ENCODE results near the gene CLCN7.

The CLCN7 gene

DNA sequence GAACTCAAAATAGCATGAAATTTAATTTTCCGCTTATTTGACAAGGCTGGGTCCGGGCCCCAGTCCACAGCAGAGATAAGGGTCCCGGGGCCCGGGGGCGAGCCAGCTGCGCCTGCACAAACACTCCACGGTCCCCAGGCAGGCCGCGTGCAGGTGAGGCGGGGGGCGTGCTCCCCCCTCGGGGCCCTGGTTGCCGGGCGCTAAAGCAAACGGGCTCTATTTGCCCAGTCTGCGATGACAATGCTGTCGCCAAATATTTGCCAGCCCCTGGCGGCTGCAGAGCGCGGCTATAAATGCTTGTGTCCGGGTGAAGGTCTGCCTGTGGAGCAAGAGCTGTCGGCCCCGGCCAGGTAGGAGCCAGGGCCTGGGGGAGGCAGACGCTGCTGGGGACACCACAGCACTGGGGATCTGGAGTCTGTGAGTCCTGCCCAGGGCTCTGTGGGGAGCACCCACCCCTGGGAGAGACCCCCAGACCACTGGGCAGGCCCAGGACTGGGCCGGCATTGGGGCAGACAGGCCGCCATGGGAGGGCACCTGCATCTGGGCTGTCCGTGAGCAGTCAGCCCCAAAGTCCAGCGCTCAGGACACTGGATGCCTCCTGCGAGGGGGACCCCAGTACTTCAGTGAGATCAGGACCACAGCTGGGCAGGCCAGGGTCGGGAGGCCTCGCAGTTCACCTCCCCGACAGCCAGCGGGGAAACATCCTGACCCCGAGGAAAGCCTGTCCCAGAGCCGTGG is 43.9 kb downstream of the CLCN7 start, which contains the start of gene PERCC1:
Gene PERCC1 (plus strand): TSS at position 320 of the 738 bp plus-strand sequence. CDS start 1,516 bp downstream, outside the sequence.
- Mint-ChIP-seq H3K27me3 (no peaks in the 10 kb centered on the region), H3K4me3 (peak within 1 kb of the TSS; percentile 45)

DNA sequence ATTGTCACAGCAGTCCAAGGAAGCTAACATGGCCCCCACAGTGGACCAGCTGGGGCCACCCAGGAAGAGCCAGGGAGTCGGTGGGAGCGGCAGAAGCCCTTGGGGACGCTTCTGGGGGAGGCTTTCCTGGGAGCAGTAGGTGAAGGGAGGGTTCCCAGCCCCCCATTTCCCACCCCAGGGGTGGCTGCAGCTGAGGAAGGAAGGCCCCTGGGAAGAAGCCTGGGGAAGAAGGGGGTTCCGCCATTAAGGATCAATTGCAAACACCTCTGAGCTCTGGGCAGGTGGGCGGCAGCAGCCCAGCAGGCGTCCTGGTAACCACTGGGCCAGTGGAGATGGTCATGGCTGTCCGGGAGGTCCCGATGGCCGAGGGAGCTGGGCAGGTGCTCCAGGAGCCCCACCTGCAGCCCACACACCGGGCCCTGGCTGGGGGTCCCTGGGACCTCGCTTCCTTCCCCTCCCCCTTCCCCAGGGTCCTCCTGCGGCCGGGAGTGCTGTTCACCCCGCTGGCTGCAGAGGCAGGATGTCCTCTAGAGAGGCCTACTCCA is 44.5 kb downstream of the CLCN7 start:
- no peaks in the 10 kb centered on the region for H3K27me3 Mint-ChIP-seq
- H3K4me1 Mint-ChIP-seq (ENCODE audit: low read depth): peaks cover 4% of the 10 kb centered on the region
- H3K9me3 Mint-ChIP-seq: no peaks in the 10 kb centered on the region
- H3K4me3 Mint-ChIP-seq: no peak overlapping the region
- no peaks in the 10 kb centered on the region for H3K36me3 Mint-ChIP-seq (ENCODE audit: low read depth)
- H3K27ac Mint-ChIP-seq: no peak overlapping the region

More for the DNA sequence above, 43.9 kb downstream of the CLCN7 start, which contains the start of gene PERCC1:
- Mint-ChIP-seq H3K9me3 (no peaks in the 10 kb centered on the region), H3K27ac (peak within 1 kb of the TSS; percentile 68), H3K4me1 (ENCODE audit: low read depth) (peaks cover 4% of the 10 kb centered on the region), H3K36me3 (ENCODE audit: low read depth) (no peaks in the 10 kb centered on the region)

DNA sequence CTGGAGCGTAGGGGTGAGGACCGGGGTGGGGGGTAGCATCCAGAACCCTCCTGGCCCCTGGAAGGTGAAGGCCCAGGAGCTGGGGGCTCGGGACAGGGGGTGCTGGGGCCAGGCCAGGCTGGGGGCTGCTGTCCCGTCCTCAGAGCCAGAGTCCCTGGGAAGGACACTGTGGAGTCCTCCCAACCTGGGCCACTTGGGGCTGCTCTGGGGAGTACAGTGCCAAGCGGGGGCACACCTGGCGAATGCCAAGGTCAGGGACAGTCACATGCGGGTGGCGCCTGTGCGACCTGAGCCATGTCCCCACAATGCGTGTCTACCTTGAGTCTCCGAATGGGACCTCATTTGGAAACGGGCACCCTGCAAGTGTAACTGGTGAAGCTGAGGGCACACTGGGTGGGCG is 45.2 kb downstream of the CLCN7 start:
- H3K4me3 Mint-ChIP-seq: no peak overlapping the region
- no peaks in the 10 kb centered on the region for H3K9me3 Mint-ChIP-seq
- H3K36me3 Mint-ChIP-seq (ENCODE audit: low read depth): no peaks in the 10 kb centered on the region
- H3K4me1 Mint-ChIP-seq (ENCODE audit: low read depth): peaks cover 4% of the 10 kb centered on the region
- H3K27ac Mint-ChIP-seq: no peak overlapping the region
- no peaks in the 10 kb centered on the region for H3K27me3 Mint-ChIP-seq

DNA sequence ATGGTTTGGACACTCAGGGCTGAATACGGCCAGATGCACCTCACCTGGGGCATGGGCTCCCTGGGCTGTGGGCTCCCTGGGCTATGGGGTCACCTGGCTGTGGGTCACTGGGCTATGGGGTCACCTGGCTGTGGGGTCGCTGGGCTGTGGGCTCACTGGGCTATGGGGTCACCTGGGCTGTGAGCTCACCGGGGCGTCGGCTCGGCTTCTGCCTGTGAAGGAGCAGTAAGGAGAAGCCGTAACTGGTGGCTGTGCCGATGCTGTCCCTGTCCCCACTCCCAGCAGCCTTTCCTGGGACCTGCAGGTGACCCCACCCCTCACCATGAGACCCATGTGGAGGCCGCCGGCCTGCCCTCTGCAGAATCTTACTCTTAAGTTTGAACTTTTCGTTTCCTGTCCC is 45.8 kb downstream of the CLCN7 start:
- H3K27ac Mint-ChIP-seq: no peak overlapping the region
- no peaks in the 10 kb centered on the region for H3K36me3 Mint-ChIP-seq (ENCODE audit: low read depth)
- peaks cover 4% of the 10 kb centered on the region for H3K4me1 Mint-ChIP-seq (ENCODE audit: low read depth)
- H3K27me3 Mint-ChIP-seq: no peaks in the 10 kb centered on the region
- H3K4me3 Mint-ChIP-seq: no peak overlapping the region
- no peaks in the 10 kb centered on the region for H3K9me3 Mint-ChIP-seq

DNA sequence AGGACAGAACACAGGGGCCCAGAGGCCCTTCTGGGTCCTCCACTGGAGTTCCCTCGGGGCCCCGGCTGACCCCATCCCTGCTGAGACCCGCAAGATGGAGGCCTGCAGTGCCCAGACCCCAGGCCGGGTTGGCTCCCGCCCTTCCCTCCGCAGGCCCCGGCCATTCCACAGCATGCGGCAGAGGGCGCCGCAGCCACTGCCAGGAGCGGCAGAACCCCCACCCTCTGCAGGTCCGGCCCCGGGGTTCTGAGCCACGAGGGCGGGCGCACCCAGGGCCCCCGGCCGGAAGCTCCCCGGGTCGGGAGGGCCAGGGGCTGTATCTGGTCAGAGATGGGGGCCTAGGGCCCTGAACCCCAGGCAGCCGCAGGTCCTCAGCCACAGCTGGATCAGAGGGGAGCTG is 46.3 kb downstream of the CLCN7 start:
- Mint-ChIP-seq H3K9me3 (no peaks in the 10 kb centered on the region), H3K4me3 (no peak overlapping the region), H3K27me3 (no peaks in the 10 kb centered on the region), H3K4me1 (ENCODE audit: low read depth) (peaks cover 4% of the 10 kb centered on the region), H3K27ac (no peak overlapping the region), H3K36me3 (ENCODE audit: low read depth) (no peaks in the 10 kb centered on the region)

DNA sequence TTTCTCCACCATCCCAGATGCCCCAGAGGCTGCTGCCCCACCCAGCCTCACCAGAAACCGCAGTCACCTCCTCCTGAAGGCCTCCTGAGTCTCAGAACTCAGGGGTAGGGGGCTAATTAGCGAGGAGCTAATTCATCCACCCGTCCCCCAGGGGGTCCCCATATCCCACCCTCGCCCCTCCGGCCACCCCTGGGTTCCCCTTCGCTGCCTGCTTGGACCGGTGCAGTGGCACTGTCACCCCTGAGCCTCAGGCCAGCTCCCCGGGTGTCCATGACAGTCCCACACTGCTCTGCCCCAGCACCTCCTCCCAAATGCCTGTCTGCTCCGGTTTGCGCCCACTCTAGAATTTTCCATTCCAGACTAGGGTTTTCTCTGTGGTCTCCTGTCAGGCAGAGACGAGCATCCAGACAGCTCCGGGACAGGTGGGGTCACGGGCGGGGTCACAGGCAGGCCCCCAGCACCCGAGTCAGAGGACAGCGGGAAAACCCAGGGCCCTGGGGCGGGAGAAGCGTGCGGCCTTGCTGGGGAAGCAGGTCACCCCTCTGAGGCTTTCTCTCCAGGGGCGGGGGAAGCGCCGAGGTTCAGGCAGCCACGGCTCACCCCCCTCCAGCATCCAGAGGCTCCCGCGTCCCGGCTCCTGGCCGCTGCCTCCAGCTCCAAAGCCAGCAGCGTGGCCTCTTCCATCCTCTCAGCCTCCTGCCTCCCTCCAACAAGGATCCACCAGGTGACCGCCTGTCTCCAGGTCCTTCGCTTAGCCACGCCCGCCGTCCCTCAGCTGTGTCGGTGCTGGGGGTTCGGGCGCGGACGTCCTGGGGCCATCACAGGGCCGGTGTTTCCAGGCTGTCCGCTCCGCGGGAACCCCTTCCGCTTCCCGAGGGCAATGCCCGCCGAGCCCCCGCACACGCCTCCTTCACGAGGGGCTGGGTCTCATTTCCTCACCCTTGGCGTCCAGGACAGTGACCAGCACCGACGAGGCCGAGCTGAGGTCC is 47.1 kb downstream of the CLCN7 start:
- Mint-ChIP-seq H3K4me1 (ENCODE audit: low read depth) (peaks cover 4% of the 10 kb centered on the region), H3K27me3 (no peaks in the 10 kb centered on the region), H3K9me3 (no peaks in the 10 kb centered on the region), H3K36me3 (ENCODE audit: low read depth) (no peaks in the 10 kb centered on the region), H3K4me3 (no peak overlapping the region), H3K27ac (no peak overlapping the region)

DNA sequence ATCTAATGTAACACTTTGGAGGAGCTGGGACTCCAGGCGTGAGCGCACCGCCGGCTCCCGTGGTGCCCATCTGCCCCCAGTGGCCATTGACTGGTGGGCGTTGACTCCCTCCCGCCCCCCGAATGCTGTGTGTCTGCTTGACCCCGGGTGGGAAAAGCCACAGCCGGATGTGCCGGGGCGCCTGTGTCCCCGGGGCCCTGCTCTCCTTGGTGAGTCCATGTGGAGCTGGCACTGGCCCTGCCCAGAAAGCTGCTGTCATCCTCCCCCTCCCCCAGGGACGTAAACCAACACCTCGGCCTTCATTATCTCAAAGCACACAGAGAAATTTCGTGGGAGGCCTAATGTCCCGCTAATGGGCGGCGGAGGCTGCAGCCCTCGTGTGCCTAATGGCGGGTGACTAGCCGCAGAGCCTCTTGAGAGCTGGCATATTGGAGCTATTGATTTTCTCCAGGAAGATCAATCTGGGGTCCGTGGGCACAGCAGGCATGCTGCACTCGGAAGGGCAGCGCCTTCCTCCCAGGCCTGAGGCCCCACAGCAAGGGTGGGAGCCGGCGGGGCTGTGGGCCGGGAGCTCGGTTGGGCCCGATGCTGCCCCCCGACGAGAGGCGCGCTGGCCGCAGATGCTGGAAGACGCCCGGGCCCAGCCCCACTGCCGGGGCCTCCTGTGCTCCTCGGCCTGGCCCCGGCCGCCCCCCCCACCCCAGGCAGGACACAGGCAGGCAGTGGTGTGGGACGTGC is 47.9 kb downstream of the CLCN7 start:
- no peaks in the 10 kb centered on the region for H3K9me3 Mint-ChIP-seq
- no peaks in the 10 kb centered on the region for H3K36me3 Mint-ChIP-seq (ENCODE audit: low read depth)
- H3K27ac Mint-ChIP-seq: no peak overlapping the region
- H3K27me3 Mint-ChIP-seq: no peaks in the 10 kb centered on the region
- H3K4me3 Mint-ChIP-seq: no peak overlapping the region
- peaks cover 7% of the 10 kb centered on the region for H3K4me1 Mint-ChIP-seq (ENCODE audit: low read depth)

DNA sequence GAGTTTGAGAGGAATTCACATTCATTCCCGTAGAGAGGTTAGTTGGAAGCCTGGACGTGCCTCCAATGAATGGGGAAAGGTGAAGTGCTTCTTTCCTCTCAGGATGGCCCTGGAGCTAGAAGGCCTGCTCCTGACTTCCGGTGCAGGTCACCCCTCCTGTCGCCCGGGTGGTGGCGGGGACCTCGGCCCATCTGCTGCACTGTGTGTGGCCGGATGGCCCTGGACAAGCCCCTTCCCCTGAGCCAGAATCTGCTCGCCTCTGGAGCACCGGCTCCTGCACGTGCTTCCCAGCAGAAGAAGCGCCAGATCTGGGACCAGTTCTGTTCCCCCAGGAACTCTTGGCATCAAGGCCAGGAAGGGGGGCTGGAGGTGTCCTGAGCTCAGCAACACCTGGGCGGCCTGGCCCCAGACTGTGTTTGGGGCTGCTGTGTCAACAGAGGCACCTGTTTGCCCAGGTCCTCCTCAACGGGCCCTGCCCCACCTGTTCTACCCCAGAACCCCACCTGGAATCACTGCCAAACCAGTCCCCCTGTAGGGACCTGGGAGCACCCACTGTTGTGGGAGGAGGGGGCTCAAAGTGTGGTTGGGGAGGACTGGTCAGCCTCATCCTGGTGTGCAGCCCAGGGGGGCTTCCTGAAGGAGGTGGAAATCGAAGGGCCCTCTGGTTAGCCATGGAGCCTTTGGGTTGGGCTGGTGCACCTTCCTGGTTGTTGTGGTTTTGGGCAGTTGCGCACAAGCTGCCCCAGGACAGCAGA is 49.0 kb downstream of the CLCN7 start:
- Mint-ChIP-seq H3K27me3 (no peaks in the 10 kb centered on the region), H3K36me3 (ENCODE audit: low read depth) (no peaks in the 10 kb centered on the region), H3K4me1 (ENCODE audit: low read depth) (peaks cover 17% of the 10 kb centered on the region), H3K4me3 (no peak overlapping the region), H3K27ac (no peak overlapping the region), H3K9me3 (no peaks in the 10 kb centered on the region)

DNA sequence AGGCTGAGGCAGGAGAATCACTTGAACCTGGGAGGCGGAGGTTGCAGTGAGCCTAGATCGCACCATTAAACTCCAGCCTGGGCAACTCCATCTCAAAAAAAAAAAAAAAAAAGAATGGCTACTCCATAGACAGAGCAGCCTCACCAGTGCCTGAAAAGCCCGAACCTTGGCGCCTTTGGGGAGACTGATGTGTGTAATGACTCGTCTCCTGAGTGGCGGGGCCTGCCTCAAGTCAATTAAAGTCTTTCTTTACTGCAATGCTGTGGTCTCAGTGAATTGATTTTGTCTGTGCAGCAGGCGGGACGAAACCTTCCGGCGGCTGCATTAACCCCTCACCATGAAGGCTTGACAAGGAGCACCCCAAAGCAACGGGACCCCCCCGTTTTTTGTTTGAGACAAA is 50.8 kb downstream of the CLCN7 start:
- Mint-ChIP-seq H3K9me3 (no peaks in the 10 kb centered on the region), H3K4me1 (ENCODE audit: low read depth) (peaks cover 28% of the 10 kb centered on the region), H3K27ac (no peak overlapping the region), H3K27me3 (no peaks in the 10 kb centered on the region), H3K4me3 (no peak overlapping the region), H3K36me3 (ENCODE audit: low read depth) (peaks cover 5% of the 10 kb centered on the region)

DNA sequence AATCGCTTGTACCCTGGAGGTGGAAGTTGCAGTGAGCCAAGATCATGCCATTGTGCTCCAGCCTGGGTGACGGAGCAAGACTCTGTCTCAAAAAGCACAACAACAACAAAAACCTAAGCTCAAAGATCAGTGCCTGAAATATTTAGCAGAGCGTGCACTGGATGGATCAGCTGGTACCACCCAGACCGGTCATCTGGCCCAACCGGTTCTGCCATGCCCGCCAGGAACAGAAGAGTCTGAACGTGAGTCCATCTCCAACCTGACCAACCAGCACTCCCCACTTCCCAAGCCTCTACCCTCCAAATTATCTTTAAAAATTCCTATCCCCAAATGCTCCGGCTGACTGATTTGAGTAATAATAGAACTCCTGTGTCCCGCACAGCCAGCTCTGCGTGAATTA is 52.8 kb downstream of the CLCN7 start:
- Mint-ChIP-seq H3K4me1 (ENCODE audit: low read depth) (peaks cover 38% of the 10 kb centered on the region), H3K9me3 (no peaks in the 10 kb centered on the region), H3K27me3 (no peaks in the 10 kb centered on the region), H3K4me3 (peak overlapping the region; percentile 88), H3K36me3 (ENCODE audit: low read depth) (peaks cover 5% of the 10 kb centered on the region), H3K27ac (peak overlapping the region; percentile 98)

DNA sequence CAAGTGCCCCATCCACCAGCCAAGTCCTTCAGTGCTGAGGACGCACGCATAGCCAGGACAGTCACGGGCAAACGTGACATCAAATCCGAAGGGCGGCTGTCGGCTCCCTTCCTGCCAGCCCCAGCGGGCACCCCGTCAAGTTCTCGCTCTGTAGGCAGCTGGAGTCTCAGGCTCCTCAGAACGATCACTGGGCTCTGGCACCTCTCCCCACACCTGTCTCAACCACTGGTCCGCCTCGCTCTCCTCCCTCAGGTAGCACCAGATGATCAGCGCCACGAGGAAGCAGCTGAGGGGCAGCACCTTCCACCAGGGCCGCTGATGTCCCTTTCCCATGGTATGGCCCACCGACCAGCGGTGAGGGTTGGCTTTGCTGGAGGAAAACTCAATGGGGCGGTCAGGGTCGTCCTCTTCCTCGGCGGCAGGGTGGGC is 54.7 kb downstream of the CLCN7 start:
- peaks cover 45% of the 10 kb centered on the region for H3K4me1 Mint-ChIP-seq (ENCODE audit: low read depth)
- no peaks in the 10 kb centered on the region for H3K27me3 Mint-ChIP-seq
- peak overlapping the region; percentile 98 for H3K27ac Mint-ChIP-seq
- peak overlapping the region; percentile 88 for H3K4me3 Mint-ChIP-seq
- peaks cover 5% of the 10 kb centered on the region for H3K36me3 Mint-ChIP-seq (ENCODE audit: low read depth)
- H3K9me3 Mint-ChIP-seq: no peaks in the 10 kb centered on the region

DNA sequence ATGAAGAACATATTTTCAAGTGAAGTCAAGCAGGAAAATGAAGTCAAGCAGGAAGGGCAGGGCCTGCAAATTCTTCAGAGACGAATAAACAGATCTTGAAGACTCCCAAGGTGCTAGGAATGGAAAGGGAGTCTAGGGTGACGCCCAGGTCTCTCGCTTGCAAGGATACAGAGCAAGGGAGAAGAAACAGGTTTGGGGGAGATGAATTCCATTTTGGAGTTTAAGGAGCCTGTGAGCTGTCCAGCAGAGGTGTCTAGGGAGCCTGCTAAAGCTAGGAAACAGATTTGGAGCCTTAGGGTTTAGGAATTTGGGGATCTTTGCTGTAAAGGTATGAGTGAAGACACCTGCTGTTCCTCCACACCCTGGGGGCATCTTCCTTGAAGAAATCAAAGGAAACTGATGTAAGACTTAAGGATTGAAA is 58.3 kb downstream of the CLCN7 start:
- Mint-ChIP-seq H3K4me3 (no peak overlapping the region), H3K9me3 (no peaks in the 10 kb centered on the region), H3K36me3 (ENCODE audit: low read depth) (peaks cover 5% of the 10 kb centered on the region), H3K4me1 (ENCODE audit: low read depth) (peaks cover 44% of the 10 kb centered on the region), H3K27me3 (no peaks in the 10 kb centered on the region), H3K27ac (peak overlapping the region; percentile 16)

DNA sequence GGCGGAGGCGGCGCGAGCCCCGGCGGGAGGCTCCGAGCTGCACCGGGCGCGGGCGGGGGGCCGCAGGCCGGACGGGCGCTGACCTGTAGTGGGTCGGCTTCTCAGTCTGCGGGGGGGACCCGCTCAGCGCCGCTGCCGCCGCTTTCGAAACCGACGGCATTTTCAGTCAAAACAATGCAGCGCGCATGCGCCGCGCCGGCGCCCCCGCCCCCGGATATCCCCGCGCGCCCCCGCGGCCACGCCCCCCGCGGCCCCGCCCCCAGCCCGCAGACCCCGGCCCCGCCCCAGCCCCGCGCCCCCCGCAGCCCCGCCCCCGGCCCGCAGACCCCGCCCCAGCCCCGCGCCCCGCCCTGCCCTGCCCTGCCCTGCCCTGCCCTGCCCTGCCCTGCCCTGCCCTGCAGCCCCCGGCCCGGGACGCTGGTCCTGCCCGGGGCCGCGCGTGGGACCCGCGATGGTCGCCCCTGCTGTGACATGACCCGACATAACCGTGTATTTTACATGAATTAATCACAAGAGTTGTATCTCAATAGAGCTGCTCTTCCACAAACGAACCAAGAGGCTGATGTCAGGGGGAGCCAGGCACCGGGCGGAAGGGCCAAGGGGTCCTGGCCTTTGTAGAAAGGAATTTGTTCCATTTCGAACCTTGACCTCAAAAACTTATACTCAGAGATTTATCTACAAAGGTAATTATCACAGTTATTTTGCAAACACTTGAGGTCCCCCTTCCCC is 60.1 kb downstream of the CLCN7 start, which contains the start of gene UNKL:
Gene UNKL (minus strand): TSS at position 173 of the 729 bp plus-strand sequence. CDS start 13 bp downstream, at position 160.
- Mint-ChIP-seq H3K4me1 (ENCODE audit: low read depth) (peaks cover 32% of the 10 kb centered on the region), H3K4me3 (peak within 1 kb of the TSS; percentile 83), H3K27me3 (no peaks in the 10 kb centered on the region), H3K36me3 (ENCODE audit: low read depth) (peaks cover 4% of the 10 kb centered on the region), H3K27ac (peak within 1 kb of the TSS; percentile 71), H3K9me3 (no peaks in the 10 kb centered on the region)
